GM13977 (cell line): ENCODE measurements around the gene SLC7A10.
"Not testable (repeated sequence)": the region's sequence is repeated elsewhere in the genome, so short reads cannot be mapped to it uniquely, and the experiment has no call there.

Source experiments
- DNase-seq: peaks from one replicate; pipeline ENCODE4 v3.0.0; 2012; ENCODE audit warnings: low spot score
- in situ Hi-C: fragments of 300-500 bp; cut with MboI; formaldehyde crosslinking; loops from one replicate; pipeline ENCODE4 v1.12.0; 2022; ENCODE audit warnings: low sequenced_read_pairs, low pct_unique_long_range_greater_than_20kb, mixed read lengths, inconsistent platforms; ENCODE audit not compliant: unreplicated experiment
- TF ChIP-seq, protein P1 (sequence below): IDR thresholded peaks from 2 replicates; pipeline ENCODE4 v1.5.1; 2012; ENCODE audit warnings: mild to moderate bottlenecking, control low read depth; ENCODE audit not compliant: insufficient read depth; ENCODE audit errors: extremely low read depth, missing control alignments

The SLC7A10 gene

DNA sequence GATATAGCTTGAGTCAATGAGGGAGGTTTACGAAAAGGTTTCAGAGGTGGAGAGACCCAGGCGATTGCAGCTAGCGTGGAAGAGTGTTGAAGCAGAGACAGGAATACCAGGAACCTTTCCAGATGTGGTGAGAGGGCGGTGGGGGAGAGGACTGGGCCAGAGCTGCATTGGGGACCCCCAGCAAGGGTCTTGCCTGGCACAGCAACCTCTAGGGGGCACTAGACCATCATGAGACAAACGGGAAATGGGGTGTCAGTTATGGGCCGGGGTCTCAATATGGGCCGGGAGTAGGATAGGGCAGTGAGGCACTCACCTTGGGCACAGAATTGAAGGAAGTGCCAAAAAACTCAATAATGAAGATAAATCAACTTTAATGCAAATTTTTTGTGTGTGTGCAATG, 33.6 kb downstream of the SLC7A10 start:
- in situ Hi-C loops, result no loop called here
- no peak for DNase-seq
- TF ChIP-seq, protein P1, sequence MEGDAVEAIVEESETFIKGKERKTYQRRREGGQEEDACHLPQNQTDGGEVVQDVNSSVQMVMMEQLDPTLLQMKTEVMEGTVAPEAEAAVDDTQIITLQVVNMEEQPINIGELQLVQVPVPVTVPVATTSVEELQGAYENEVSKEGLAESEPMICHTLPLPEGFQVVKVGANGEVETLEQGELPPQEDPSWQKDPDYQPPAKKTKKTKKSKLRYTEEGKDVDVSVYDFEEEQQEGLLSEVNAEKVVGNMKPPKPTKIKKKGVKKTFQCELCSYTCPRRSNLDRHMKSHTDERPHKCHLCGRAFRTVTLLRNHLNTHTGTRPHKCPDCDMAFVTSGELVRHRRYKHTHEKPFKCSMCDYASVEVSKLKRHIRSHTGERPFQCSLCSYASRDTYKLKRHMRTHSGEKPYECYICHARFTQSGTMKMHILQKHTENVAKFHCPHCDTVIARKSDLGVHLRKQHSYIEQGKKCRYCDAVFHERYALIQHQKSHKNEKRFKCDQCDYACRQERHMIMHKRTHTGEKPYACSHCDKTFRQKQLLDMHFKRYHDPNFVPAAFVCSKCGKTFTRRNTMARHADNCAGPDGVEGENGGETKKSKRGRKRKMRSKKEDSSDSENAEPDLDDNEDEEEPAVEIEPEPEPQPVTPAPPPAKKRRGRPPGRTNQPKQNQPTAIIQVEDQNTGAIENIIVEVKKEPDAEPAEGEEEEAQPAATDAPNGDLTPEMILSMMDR, result peak; percentile 29

DNA sequence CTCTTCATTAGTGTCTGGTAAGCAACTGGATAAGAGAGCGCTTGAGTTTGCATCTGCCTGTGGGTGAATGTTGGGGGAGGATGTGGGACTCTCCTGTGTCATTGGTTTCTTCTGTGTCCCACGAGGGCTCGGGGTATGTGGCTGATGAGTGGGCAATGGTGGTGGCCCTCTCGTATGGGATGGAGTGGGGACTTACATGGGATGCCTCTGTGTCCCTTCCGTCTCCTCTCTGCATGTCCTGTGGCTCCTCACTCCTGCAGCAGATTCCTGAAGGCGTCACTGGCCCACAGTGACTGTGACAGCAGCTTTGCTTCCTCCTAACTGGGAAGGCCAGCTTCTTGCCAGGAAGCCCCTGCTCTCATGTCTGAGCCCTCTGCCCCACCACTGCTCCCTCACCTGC, 34.1 kb downstream of the SLC7A10 start:
- TF ChIP-seq, protein P1, result no peak
- no peak for DNase-seq
- in situ Hi-C loops, result no loop called here

DNA sequence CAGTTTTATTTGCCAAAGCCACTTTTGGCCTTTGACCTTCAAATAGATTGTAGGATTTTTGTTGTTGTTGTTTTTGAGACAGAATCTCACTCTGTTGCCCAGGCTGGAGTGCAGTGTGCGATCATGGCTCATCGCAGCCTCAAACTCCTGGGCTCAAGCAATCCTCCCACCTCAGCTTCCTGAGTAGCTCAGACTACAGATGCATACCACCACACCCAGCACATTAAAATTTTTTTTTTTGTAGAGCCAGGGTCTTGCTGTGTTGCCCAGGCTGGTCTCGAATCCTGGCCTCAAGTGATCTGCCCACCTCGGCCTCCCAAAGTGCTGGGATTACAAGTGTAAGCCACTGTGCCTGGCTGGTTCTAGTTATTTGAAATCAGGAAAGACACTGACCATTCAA, 34.6 kb downstream of the SLC7A10 start:
- in situ Hi-C loops, DNase-seq: not testable (repeated sequence)

DNA sequence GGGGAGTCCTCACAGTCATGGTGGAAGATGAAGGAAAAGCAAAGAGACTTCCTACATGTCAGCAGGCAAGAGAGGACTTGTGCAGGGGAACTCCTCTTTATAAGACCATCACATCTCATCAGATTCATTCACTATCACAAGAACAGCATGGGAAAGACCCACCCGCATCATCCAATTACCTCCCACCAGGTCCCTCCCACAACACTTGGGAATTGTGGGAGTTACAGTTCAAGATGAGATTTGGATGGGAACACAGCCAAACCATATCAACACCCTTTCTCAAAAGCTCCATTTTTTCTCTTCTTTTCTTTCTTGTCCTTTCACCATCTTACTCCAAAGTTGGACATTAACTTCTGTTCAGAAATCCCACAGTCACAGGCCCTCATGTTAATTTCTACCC, 36.2 kb downstream of the SLC7A10 start:
- in situ Hi-C loops, result no loop called here
- TF ChIP-seq, protein P1, result no peak
- DNase-seq, result no peak

DNA sequence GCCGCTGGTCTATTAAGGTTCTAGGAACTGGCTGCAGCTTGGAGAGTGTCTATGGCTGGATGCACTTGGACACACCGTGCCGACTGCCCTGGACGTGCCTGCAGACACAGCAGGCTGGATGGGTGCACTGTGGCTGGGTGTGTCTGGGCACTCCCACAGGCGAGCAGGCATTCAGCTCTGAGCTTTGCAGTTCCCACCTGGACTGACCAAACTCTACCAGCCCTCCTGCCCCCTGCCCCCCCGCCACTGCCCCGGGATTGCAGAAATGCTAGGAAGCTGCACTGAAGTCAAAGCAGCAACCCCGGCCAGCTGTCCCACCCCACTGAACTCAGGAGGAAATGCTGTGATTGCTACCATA, 38.5 kb downstream of the SLC7A10 start:
- no peak for DNase-seq
- in situ Hi-C loops, result no loop called here
- TF ChIP-seq, protein P1, result no peak

DNA sequence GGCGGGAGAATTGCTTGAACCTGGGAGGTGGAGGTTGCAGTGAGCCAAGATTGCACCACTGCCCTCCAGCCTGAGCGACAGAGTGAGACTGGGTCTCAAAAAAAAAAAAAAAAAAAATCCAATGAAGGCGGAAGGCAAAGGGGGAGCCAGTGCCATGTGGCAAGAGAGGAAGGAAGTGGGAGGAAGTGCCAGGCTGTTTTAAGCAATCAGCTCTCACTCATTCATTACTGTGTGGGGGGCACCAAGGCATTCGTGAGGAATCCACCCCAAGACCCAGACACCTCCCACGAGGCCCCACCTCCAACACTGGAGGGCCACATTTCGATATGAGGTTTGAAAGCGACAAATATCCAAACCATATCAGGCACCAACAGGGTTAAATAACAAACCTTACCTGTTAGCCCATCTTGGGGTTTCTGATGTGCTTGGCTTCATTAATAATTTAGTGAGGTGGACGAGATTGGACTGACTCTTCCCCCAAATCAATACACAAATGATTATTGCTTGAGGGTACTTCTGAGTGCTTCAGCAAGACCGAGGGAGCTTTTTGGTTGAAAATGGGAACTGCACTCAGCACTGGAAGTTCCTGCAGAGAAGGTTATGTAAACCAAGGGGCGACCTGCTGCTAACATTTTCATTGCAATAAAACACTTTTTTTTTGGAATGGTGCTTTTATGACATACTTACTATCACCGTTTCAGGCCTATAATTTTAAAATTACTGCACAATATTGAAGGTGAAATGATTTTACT, 39.0 kb downstream of the SLC7A10 start:
- in situ Hi-C loops, result no loop called here
- TF ChIP-seq, protein P1, result no peak
- DNase-seq, result no peak

DNA sequence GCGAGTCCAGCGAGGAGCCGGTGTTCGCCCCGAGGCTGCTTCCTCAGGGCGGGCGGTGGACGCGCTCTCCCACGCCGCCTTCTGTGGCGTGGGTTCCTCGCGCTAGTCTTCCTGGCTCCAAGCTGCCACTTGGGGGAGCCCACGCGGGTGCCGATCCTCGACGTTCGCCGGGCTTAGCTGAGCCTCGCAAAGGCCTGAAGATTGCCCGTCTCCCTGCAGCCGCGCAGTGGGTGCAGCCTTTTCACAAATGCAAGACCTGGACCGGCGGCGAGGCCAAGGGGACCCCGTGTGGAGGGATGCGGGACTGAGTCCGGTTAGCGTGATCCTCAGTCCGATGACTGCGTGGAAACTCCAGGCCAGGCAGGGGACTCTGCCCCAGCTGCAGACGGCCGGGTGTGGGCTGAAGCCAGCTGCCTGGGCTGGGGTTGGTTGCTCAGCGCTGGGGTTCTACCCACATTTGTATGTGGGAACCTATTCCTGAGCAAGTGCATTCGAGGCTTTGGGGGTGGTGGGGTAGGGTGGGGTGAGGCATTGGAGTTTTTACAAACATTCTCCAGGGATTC, 48.2 kb downstream of the SLC7A10 start:
- TF ChIP-seq, protein P1, result peak; percentile 36
- in situ Hi-C loops, result no loop called here
- peak; percentile 61 for DNase-seq
